Measurements from ENCODE around the gene SPDYE17. TPM values are rescaled to one million over a fixed set of nuclear protein-coding genes. Genes with fewer than 3 reads are reported as not detected.
"Not testable (repeated sequence)": the region's sequence is repeated elsewhere in the genome, so short reads cannot be mapped to it uniquely, and the experiment has no call there.

Gene SPDYE17
- total and polyA plus RNA-seq, 2 donors (not counting 1 experiment from before 2014, with no cell fraction given): not detected

DNA sequence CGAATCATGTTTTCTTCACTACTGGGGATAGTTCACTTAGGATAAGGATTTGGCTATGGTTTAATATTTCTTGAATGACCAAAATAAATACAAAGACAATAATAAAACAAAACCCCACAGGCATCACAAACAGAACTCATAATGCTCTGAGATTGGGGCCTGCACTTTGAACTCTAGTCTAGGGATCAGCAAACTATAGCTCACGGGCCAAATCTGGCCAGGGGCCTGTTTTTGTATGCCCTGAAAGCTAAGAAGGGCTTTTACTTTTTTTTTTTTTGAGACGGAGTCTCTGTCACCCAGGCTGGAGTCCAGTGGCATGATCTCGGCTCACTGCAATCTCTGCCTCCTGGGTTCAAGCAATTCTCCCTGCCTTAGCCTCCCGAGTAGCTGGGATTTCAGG lies 44.9 kb upstream of the SPDYE17 start:
- intact Hi-C loops (cut with micrococcal nuclease); CTCF ChIA-PET; H3K4me2 ChIP-seq (replicated peaks; ENCODE audit: low read depth, low read length, poor library complexity, severe bottlenecking); H3K9ac ChIP-seq (ENCODE audit: low read length); H4K20me1 ChIP-seq (ENCODE audit: control insufficient read depth, insufficient read depth, low read length, poor library complexity, severe bottlenecking); H3K27me3 Mint-ChIP-seq; H3K36me3 ChIP-seq (replicated peaks in 1 of 2; ENCODE audit: control extremely low read depth in 1 of 2, control insufficient read depth in 1 of 2, extremely low read depth in 1 of 2, insufficient read depth in 2 of 2, low read length in 1 of 2); H2AFZ ChIP-seq (ENCODE audit: insufficient read depth, low read depth, low read length, poor library complexity, severe bottlenecking); H3K27me3 ChIP-seq (replicated peaks in 1 of 4; ENCODE audit: control extremely low read depth in 1 of 4, control insufficient read depth in 3 of 4, insufficient read depth in 4 of 4, low read length in 3 of 4); H3K27ac ChIP-seq (ENCODE audit: low read length in 2 of 2); H3K4me3 Mint-ChIP-seq; POLR2A ChIA-PET; H3K4me1 Mint-ChIP-seq; H3K79me2 ChIP-seq (ENCODE audit: control insufficient read depth, insufficient read depth, low read length); H3K27ac Mint-ChIP-seq; H3K9me3 Mint-ChIP-seq (ENCODE audit: insufficient read depth); H3K4me1 ChIP-seq (ENCODE audit: control insufficient read depth in 2 of 2, insufficient read depth in 2 of 2, low read length in 2 of 2); H3K4me3 ChIP-seq (ENCODE audit: control extremely low read depth in 1 of 5, extremely low read depth in 1 of 5, insufficient read depth in 1 of 5, low read depth in 2 of 5, low read length in 4 of 5); ATAC-seq (ENCODE audit: low read depth); H3K9me3 ChIP-seq (ENCODE audit: control extremely low read depth in 1 of 3, control insufficient read depth in 2 of 3, insufficient read depth in 1 of 3, low read length in 2 of 3); DNase-seq: not testable (repeated sequence)
- no CpG with 5 or more reads among the region's 5 CpGs for WGBS (ENCODE audit: insufficient coverage)

GRCh38 chr7:77074786-77075396 lies 42.7 kb upstream of the SPDYE17 start:
- H3K27ac Mint-ChIP-seq; H3K27me3 Mint-ChIP-seq; H4K20me1 ChIP-seq (ENCODE audit: control insufficient read depth, insufficient read depth, low read length, poor library complexity, severe bottlenecking); intact Hi-C loops (cut with micrococcal nuclease); H3K27me3 ChIP-seq (replicated peaks in 1 of 4; ENCODE audit: control extremely low read depth in 1 of 4, control insufficient read depth in 3 of 4, insufficient read depth in 4 of 4, low read length in 3 of 4); H3K9ac ChIP-seq (ENCODE audit: low read length); H3K36me3 ChIP-seq (replicated peaks in 1 of 2; ENCODE audit: control extremely low read depth in 1 of 2, control insufficient read depth in 1 of 2, extremely low read depth in 1 of 2, insufficient read depth in 2 of 2, low read length in 1 of 2); H3K4me3 ChIP-seq (ENCODE audit: control extremely low read depth in 1 of 5, extremely low read depth in 1 of 5, insufficient read depth in 1 of 5, low read depth in 2 of 5, low read length in 4 of 5); H3K9me3 ChIP-seq (ENCODE audit: control extremely low read depth in 1 of 3, control insufficient read depth in 2 of 3, insufficient read depth in 1 of 3, low read length in 2 of 3); H3K9me3 Mint-ChIP-seq (ENCODE audit: insufficient read depth); CTCF ChIA-PET; H2AFZ ChIP-seq (ENCODE audit: insufficient read depth, low read depth, low read length, poor library complexity, severe bottlenecking); H3K27ac ChIP-seq (ENCODE audit: low read length in 2 of 2); H3K4me1 Mint-ChIP-seq; H3K4me1 ChIP-seq (ENCODE audit: control insufficient read depth in 2 of 2, insufficient read depth in 2 of 2, low read length in 2 of 2); H3K79me2 ChIP-seq (ENCODE audit: control insufficient read depth, insufficient read depth, low read length); H3K4me2 ChIP-seq (replicated peaks; ENCODE audit: low read depth, low read length, poor library complexity, severe bottlenecking); ATAC-seq (ENCODE audit: low read depth); POLR2A ChIA-PET; H3K4me3 Mint-ChIP-seq; DNase-seq: not testable (repeated sequence)
- no CpG with 5 or more reads among the region's 6 CpGs for WGBS (ENCODE audit: insufficient coverage)

DNA sequence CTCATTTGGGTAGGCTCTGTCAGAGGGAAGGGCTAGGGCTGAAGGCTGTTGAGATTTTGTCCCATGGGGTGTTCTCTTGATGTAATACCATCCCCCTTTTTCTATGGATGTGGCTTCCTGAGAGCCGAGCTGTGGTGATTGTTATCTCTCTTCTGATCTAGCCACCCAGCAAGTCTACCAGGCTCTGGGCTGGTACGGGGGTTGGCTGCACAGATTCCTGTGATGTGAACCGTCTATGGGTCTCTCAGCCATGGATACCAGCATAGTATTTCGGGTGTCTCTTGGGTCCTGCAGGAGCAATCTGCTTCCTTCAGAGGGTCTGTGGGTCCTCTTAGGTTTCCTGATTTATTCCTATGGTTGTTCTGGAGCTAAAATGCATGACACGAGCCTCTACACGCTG lies 38.9 kb upstream of the SPDYE17 start:
- H3K4me3 Mint-ChIP-seq; H3K9me3 ChIP-seq (ENCODE audit: control extremely low read depth in 1 of 3, control insufficient read depth in 2 of 3, insufficient read depth in 1 of 3, low read length in 2 of 3); H3K4me3 ChIP-seq (ENCODE audit: control extremely low read depth in 1 of 5, extremely low read depth in 1 of 5, insufficient read depth in 1 of 5, low read depth in 2 of 5, low read length in 4 of 5); H3K4me2 ChIP-seq (replicated peaks; ENCODE audit: low read depth, low read length, poor library complexity, severe bottlenecking); H3K27ac Mint-ChIP-seq; H3K79me2 ChIP-seq (ENCODE audit: control insufficient read depth, insufficient read depth, low read length); POLR2A ChIA-PET; H3K27me3 Mint-ChIP-seq; DNase-seq; H3K27me3 ChIP-seq (replicated peaks in 1 of 4; ENCODE audit: control extremely low read depth in 1 of 4, control insufficient read depth in 3 of 4, insufficient read depth in 4 of 4, low read length in 3 of 4); H3K9ac ChIP-seq (ENCODE audit: low read length); CTCF ChIA-PET; H3K9me3 Mint-ChIP-seq (ENCODE audit: insufficient read depth); H3K27ac ChIP-seq (ENCODE audit: low read length in 2 of 2); ATAC-seq (ENCODE audit: low read depth); intact Hi-C loops (cut with micrococcal nuclease); H2AFZ ChIP-seq (ENCODE audit: insufficient read depth, low read depth, low read length, poor library complexity, severe bottlenecking); H4K20me1 ChIP-seq (ENCODE audit: control insufficient read depth, insufficient read depth, low read length, poor library complexity, severe bottlenecking); H3K36me3 ChIP-seq (replicated peaks in 1 of 2; ENCODE audit: control extremely low read depth in 1 of 2, control insufficient read depth in 1 of 2, extremely low read depth in 1 of 2, insufficient read depth in 2 of 2, low read length in 1 of 2); H3K4me1 ChIP-seq (ENCODE audit: control insufficient read depth in 2 of 2, insufficient read depth in 2 of 2, low read length in 2 of 2): not testable (repeated sequence)
- H3K4me1 Mint-ChIP-seq: peaks cover 11% of the 10 kb centered on the region
- 100% methylated on average over 3 of the region's 6 CpGs for WGBS (ENCODE audit: insufficient coverage)

DNA sequence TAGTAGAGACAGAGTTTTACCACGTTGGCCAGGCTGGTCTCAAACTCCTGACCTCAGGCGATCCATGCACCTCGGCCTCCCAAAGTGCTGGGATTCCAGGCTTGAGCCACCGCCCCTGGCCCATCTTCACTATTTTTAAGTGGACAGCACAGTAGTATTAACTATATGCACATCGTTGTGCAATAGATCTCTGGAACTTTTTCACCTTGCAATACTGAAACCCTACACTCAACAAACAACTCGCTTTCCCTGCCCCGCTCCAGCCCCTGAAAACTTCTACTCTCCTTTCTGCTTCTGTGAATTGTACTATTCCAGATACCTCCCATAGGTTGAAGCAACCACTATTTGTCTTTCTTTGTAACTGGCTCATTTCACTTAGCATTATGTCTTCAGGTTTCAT lies 33.7 kb upstream of the SPDYE17 start:
- ATAC-seq (ENCODE audit: low read depth); H4K20me1 ChIP-seq (ENCODE audit: control insufficient read depth, insufficient read depth, low read length, poor library complexity, severe bottlenecking); H3K9me3 Mint-ChIP-seq (ENCODE audit: insufficient read depth); H3K36me3 ChIP-seq (replicated peaks in 1 of 2; ENCODE audit: control extremely low read depth in 1 of 2, control insufficient read depth in 1 of 2, extremely low read depth in 1 of 2, insufficient read depth in 2 of 2, low read length in 1 of 2); POLR2A ChIA-PET; H3K4me2 ChIP-seq (replicated peaks; ENCODE audit: low read depth, low read length, poor library complexity, severe bottlenecking); H3K9me3 ChIP-seq (ENCODE audit: control extremely low read depth in 1 of 3, control insufficient read depth in 2 of 3, insufficient read depth in 1 of 3, low read length in 2 of 3); DNase-seq; intact Hi-C loops (cut with micrococcal nuclease); H3K4me3 ChIP-seq (ENCODE audit: control extremely low read depth in 1 of 5, extremely low read depth in 1 of 5, insufficient read depth in 1 of 5, low read depth in 2 of 5, low read length in 4 of 5); H3K79me2 ChIP-seq (ENCODE audit: control insufficient read depth, insufficient read depth, low read length); H3K27me3 Mint-ChIP-seq; CTCF ChIA-PET; H3K4me1 ChIP-seq (ENCODE audit: control insufficient read depth in 2 of 2, insufficient read depth in 2 of 2, low read length in 2 of 2); H3K9ac ChIP-seq (ENCODE audit: low read length); H3K27ac Mint-ChIP-seq; H3K27me3 ChIP-seq (replicated peaks in 1 of 4; ENCODE audit: control extremely low read depth in 1 of 4, control insufficient read depth in 3 of 4, insufficient read depth in 4 of 4, low read length in 3 of 4); H2AFZ ChIP-seq (ENCODE audit: insufficient read depth, low read depth, low read length, poor library complexity, severe bottlenecking); H3K27ac ChIP-seq (ENCODE audit: low read length in 2 of 2); H3K4me3 Mint-ChIP-seq: not testable (repeated sequence)
- 100% methylated on average over 1 of the region's 7 CpGs for WGBS (ENCODE audit: insufficient coverage)
- H3K4me1 Mint-ChIP-seq: peaks cover 11% of the 10 kb centered on the region

Data from B cell (primary cell).